OCI-M1 (cell line): ENCODE data around the gene C9.
"Not testable (repeated sequence)": the region's sequence is repeated elsewhere in the genome, so short reads cannot be mapped to it uniquely, and the experiment has no call there.

Experiments used
- DNase-seq: peaks from one replicate; lab custom pipeline; 2025; lab: John Stamatoyannopoulos, UW

C9 gene

GRCh38 chr5:39371367-39371635 is 7.0 kb upstream of the C9 start:
- peak; percentile 59 for DNase-seq

- DNase-seq = peak; percentile 26
Measured at GRCh38 chr5:39370555-39371366, 6.5 kb upstream of the C9 start.

GRCh38 chr5:39369123-39369815 is 5.0 kb upstream of the C9 start:
- DNase-seq = no peak

- no peak for DNase-seq
Measured at GRCh38 chr5:39368116-39368515, 3.8 kb upstream of the C9 start.

- DNase-seq = no peak
Measured at GRCh38 chr5:39367711-39368110, 3.4 kb upstream of the C9 start.

- DNase-seq = no peak
Measured at GRCh38 chr5:39363217-39363616, 1.1 kb downstream of the C9 start.

- DNase-seq = no peak
Measured at GRCh38 chr5:39362646-39363045, 1.6 kb downstream of the C9 start.

GRCh38 chr5:39361306-39361705 is 3.0 kb downstream of the C9 start:
- no peak for DNase-seq

GRCh38 chr5:39360471-39361111 is 3.7 kb downstream of the C9 start:
- DNase-seq = no peak

GRCh38 chr5:39356263-39356662 is 8.0 kb downstream of the C9 start:
- DNase-seq = no peak

GRCh38 chr5:39355324-39355723 is 9.0 kb downstream of the C9 start:
- DNase-seq = no peak

- DNase-seq = no peak
Measured at GRCh38 chr5:39353717-39354399, 10.4 kb downstream of the C9 start.

- DNase-seq = no peak
Measured at GRCh38 chr5:39352951-39353350, 11.3 kb downstream of the C9 start.

- DNase-seq = no peak
Measured at GRCh38 chr5:39352170-39352569, 12.1 kb downstream of the C9 start.

GRCh38 chr5:39349484-39349883 is 14.8 kb downstream of the C9 start:
- no peak for DNase-seq

- no peak for DNase-seq
Measured at GRCh38 chr5:39342460-39342859, 21.8 kb downstream of the C9 start.

- DNase-seq = no peak
Measured at GRCh38 chr5:39341896-39342295, 22.4 kb downstream of the C9 start.

- no peak for DNase-seq
Measured at GRCh38 chr5:39340506-39340905, 23.8 kb downstream of the C9 start.

GRCh38 chr5:39337252-39337915 is 26.9 kb downstream of the C9 start:
- no peak for DNase-seq

GRCh38 chr5:39334296-39334695 is 30.0 kb downstream of the C9 start:
- not testable (repeated sequence) for DNase-seq

GRCh38 chr5:39333104-39333503 is 31.2 kb downstream of the C9 start:
- no peak for DNase-seq

GRCh38 chr5:39331861-39332381 is 32.4 kb downstream of the C9 start:
- DNase-seq = no peak
